CD4-positive, alpha-beta T cell (primary cell): ENCODE measurements around the gene LSM5. TPM values are rescaled to one million over a fixed set of nuclear protein-coding genes. Genes with fewer than 3 reads are reported as not detected.

Source experiments
- ATAC-seq: fragments of 200-7000 bp; cut with Tn5 transposase; one replicate; pipeline ENCODE4 v1.10.0; 2022; ENCODE audit warnings: mild to moderate bottlenecking; ENCODE audit not compliant: poor library complexity
- CTCF ChIA-PET: fragments of 350-600 bp; sonication (Branson Sonifier 250); formaldehyde crosslinking; loops from one replicate; lab custom pipeline; 2021; ENCODE audit warnings: antibody characterized with exemption, inconsistent platforms; lab: Charles Lee
- POLR2A ChIA-PET: fragments of 350-600 bp; sonication (Branson Sonifier 250); formaldehyde crosslinking; loops from one replicate; lab custom pipeline; 2021; ENCODE audit warnings: antibody characterized with exemption, inconsistent platforms; lab: Charles Lee
- DNase-seq, 14 experiments: peaks; one replicate each; pipeline ENCODE4 v3.0.0-alpha.2; 2013 to 2020; ENCODE audit warnings: mixed read lengths in 2 of 14
- H3K27ac ChIP-seq, 2 donors: one replicate each; pipeline versions ENCODE4 v1.5.1 to v1.7.0; 2013; ENCODE audit warnings: low read length in 2 of 2, low read depth in 1 of 2, mild to moderate bottlenecking in 1 of 2
- H3K27me3 ChIP-seq, 2 experiments: 1 replicate in 1 of 2; 2 replicates in 1 of 2; pipeline versions ENCODE4 v1.6.1 to v1.7.0; 2013; ENCODE audit warnings: low read length in 2 of 2, control low read depth in 1 of 2, mild to moderate bottlenecking in 1 of 2, moderate library complexity in 1 of 2; ENCODE audit not compliant: insufficient read depth in 2 of 2, control insufficient read depth in 1 of 2
- H3K36me3 ChIP-seq: one replicate; pipeline ENCODE4 v1.6.1; 2013; ENCODE audit warnings: low read length, control low read depth; ENCODE audit not compliant: insufficient read depth
- H3K4me1 ChIP-seq: one replicate; pipeline ENCODE4 v1.6.1; 2013; ENCODE audit warnings: low read length, control low read depth; ENCODE audit not compliant: insufficient read depth
- H3K4me3 ChIP-seq: one replicate; pipeline ENCODE4 v1.5.1; 2013; ENCODE audit warnings: mild to moderate bottlenecking, low read length, moderate library complexity
- H3K9me3 ChIP-seq, 2 experiments: 1 replicate in 1 of 2; 2 replicates in 1 of 2; pipeline versions ENCODE4 v1.6.1 to v1.7.0; 2013; ENCODE audit warnings: low read length in 2 of 2, mild to moderate bottlenecking in 2 of 2, control low read depth in 1 of 2, moderate library complexity in 1 of 2; ENCODE audit not compliant: control insufficient read depth in 1 of 2, insufficient read depth in 1 of 2
- H3K27ac Mint-ChIP-seq: one replicate; pipeline ENCODE4 v1.8.0; 2020; ENCODE audit warnings: mixed read lengths
- H3K27me3 Mint-ChIP-seq: one replicate; pipeline ENCODE4 v1.8.0; 2021; ENCODE audit warnings: mixed read lengths
- H3K36me3 Mint-ChIP-seq: one replicate; pipeline ENCODE4 v1.8.0; 2021; ENCODE audit warnings: low read depth, mixed read lengths
- H3K4me1 Mint-ChIP-seq: one replicate; pipeline ENCODE4 v1.8.0; 2021; ENCODE audit warnings: low read depth, mixed read lengths
- H3K4me3 Mint-ChIP-seq: one replicate; pipeline ENCODE4 v1.8.0; 2020; ENCODE audit warnings: mild to moderate bottlenecking, mixed read lengths
- H3K9me3 Mint-ChIP-seq: one replicate; pipeline ENCODE4 v1.8.0; 2020; ENCODE audit warnings: mixed read lengths
- CTCF ChIP-seq: fragments of 200-600 bp; IDR thresholded peaks from one replicate; pipeline ENCODE4 v1.8.0; 2022; ENCODE audit warnings: antibody characterized with exemption, mild to moderate bottlenecking
- intact Hi-C, 2 experiments: fragments of 100-400 bp; cut with DNase I in 1 of 2; cut with micrococcal nuclease in 1 of 2; formaldehyde crosslinking; loops; one replicate each; pipeline versions ENCODE4 v1.15.1 to v1.9.0; 2023 to 2025; cut with DNase I, micrococcal nuclease
- total RNA-seq, 174 experiments: library from RNA in 2 of 174; stranded (reverse) in 2 of 174; gene quantifications; one replicate each; pipeline ENCODE4 v1.2.3 and lab custom pipeline; 2021 to 2026

LSM5 gene
- total RNA-seq, 2 experiments from 2014 or later: 28.2 to 28.7 TPM

- Histone ChIP-seq H3K27me3 (no peaks in the 10 kb centered on the region), H3K27ac (no peak overlapping the region), H3K4me3 (no peak overlapping the region), H3K9me3 (no peaks in the 10 kb centered on the region), H3K36me3 (peaks cover 6% of the 10 kb centered on the region), H3K4me1 (peaks cover 31% of the 10 kb centered on the region)
- ATAC-seq (no peak), DNase-seq (no peak)
- peak overlapping the region; percentile 67 for H3K27ac Mint-ChIP-seq
- ChIA-PET POLR2A (no interaction called here), CTCF (no interaction called here)
- no peak overlapping the region for H3K4me3 Mint-ChIP-seq
- peaks cover 64% of the 10 kb centered on the region for H3K36me3 Mint-ChIP-seq
- peaks cover 88% of the 10 kb centered on the region for H3K4me1 Mint-ChIP-seq
- intact Hi-C loops: no loop called here
- no peaks in the 10 kb centered on the region for H3K9me3 Mint-ChIP-seq
- TF ChIP-seq CTCF: no peak
- no peaks in the 10 kb centered on the region for H3K27me3 Mint-ChIP-seq
These were observed 21.6 kb upstream of the LSM5 start for GRCh38 chr7:32511791-32512190.

GRCh38 chr7:32507414-32507813, 17.2 kb upstream of the LSM5 start:
- no peaks in the 10 kb centered on the region for H3K9me3 Mint-ChIP-seq
- H3K27ac Mint-ChIP-seq: peak overlapping the region; percentile 7
- intact Hi-C loops: loop anchor here (5.0 kb wide), 1 partner anchor 35 kb away; no protein-coding TSS in a partner anchor
- ChIA-PET POLR2A (no interaction called here), CTCF (no interaction called here)
- DNase-seq (no peak), ATAC-seq (no peak)
- peaks cover 3% of the 10 kb centered on the region for H3K36me3 ChIP-seq
- no peak for TF ChIP-seq CTCF
- H3K4me1 Mint-ChIP-seq: peaks cover 71% of the 10 kb centered on the region
- H3K4me3 Mint-ChIP-seq: no peak overlapping the region
- no peaks in the 10 kb centered on the region for H3K9me3 ChIP-seq
- no peaks in the 10 kb centered on the region for H3K27me3 Mint-ChIP-seq
- no peak overlapping the region for H3K27ac ChIP-seq
- H3K27me3 ChIP-seq: no peaks in the 10 kb centered on the region
- peaks cover 39% of the 10 kb centered on the region for H3K36me3 Mint-ChIP-seq
- no peak overlapping the region for H3K4me3 ChIP-seq
- H3K4me1 ChIP-seq: peaks cover 23% of the 10 kb centered on the region

- Histone ChIP-seq H3K4me3 (no peak overlapping the region), H3K27ac (no peak overlapping the region), H3K9me3 (no peaks in the 10 kb centered on the region), H3K27me3 (no peaks in the 10 kb centered on the region), H3K4me1 (peaks cover 22% of the 10 kb centered on the region), H3K36me3 (peaks cover 3% of the 10 kb centered on the region)
- H3K4me3 Mint-ChIP-seq: no peak overlapping the region
- peaks cover 66% of the 10 kb centered on the region for H3K4me1 Mint-ChIP-seq
- ATAC-seq: no peak
- CTCF ChIA-PET: no interaction called here
- POLR2A ChIA-PET: interaction anchor here (2.8 kb wide), 1 partner anchor 11 kb away, joined by 9 read pairs; the partner anchor contains the start of gene AVL9
- no peak overlapping the region for H3K27ac Mint-ChIP-seq
- intact Hi-C loops: loop anchor here (5.0 kb wide), 1 partner anchor 36 kb away; no protein-coding TSS in a partner anchor
- H3K36me3 Mint-ChIP-seq: peaks cover 38% of the 10 kb centered on the region
- DNase-seq: peak in 2 of 14 experiments; percentile 6 to 25
- H3K9me3 Mint-ChIP-seq: no peaks in the 10 kb centered on the region
- no peaks in the 10 kb centered on the region for H3K27me3 Mint-ChIP-seq
- no peak for TF ChIP-seq CTCF
These were observed 16.3 kb upstream of the LSM5 start for GRCh38 chr7:32506266-32507054.
